Thyroid gland (tissue), 4 donors: ENCODE data around the gene SQSTM1. TPM values are rescaled to one million over a fixed set of nuclear protein-coding genes. Genes with fewer than 3 reads are reported as not detected.
"Not testable (repeated sequence)": the region's sequence is repeated elsewhere in the genome, so short reads cannot be mapped to it uniquely, and the experiment has no call there.

Experiments
- DNase-seq, 2 donors: peaks; one replicate each; pipeline ENCODE4 v3.0.0-alpha.2; 2019
- H3K27ac ChIP-seq, 3 donors: fragments of 200-600 bp; sonication (generic); 1 replicate in 2 of 3; 2 replicates in 1 of 3; pipeline ENCODE4 v1.5.1; 2016 to 2019; ENCODE audit warnings: mild to moderate bottlenecking in 1 of 3, moderate library complexity in 1 of 3
- H3K27me3 ChIP-seq: fragments of 200-600 bp; sonication (generic); one replicate; pipeline ENCODE4 v1.5.1; 2019
- H3K36me3 ChIP-seq, 2 donors: fragments of 200-600 bp; sonication (generic); one replicate each; pipeline ENCODE4 v1.5.1; 2016 to 2019
- H3K4me1 ChIP-seq, 2 donors: fragments of 200-600 bp; sonication (generic); one replicate each; pipeline ENCODE4 v1.5.1; 2017 to 2019
- H3K4me3 ChIP-seq, 3 donors: fragments of 200-600 bp; sonication (generic); replicated peaks in 1 of 3; 1 replicate in 2 of 3; 2 replicates in 1 of 3; pipeline ENCODE4 v1.5.1; 2016; ENCODE audit warnings: mild to moderate bottlenecking in 1 of 3
- H3K9me3 ChIP-seq: fragments of 200-600 bp; sonication (generic); one replicate; pipeline ENCODE4 v1.5.1; 2017
- POLR2A ChIP-seq, 2 donors: fragments of 450-650 bp; IDR thresholded peaks; one replicate each; pipeline ENCODE4 v1.6.1; 2017; ENCODE audit warnings: antibody characterized with exemption in 2 of 2, mild to moderate bottlenecking in 2 of 2, moderate library complexity in 1 of 2
- WGBS, 2 donors: methylation state at CpG; one replicate each; pipeline ENCODE4 v1.1.5; 2017; 5-methylcytosine and 5-hydroxymethylcytosine counted together
- intact Hi-C: fragments of 100-400 bp; cut with DNase I; formaldehyde crosslinking; loops from one replicate; pipeline ENCODE4 v1.15.1; 2023
- total RNA-seq, 4 donors: library from RNA; depleted of rRNA; stranded (reverse); fragments of >200 nt; gene quantifications; one replicate each; pipeline ENCODE4 v1.2.3, GENCODE V29; 2016
- TF ChIP-seq, protein P1 (sequence below), 6 experiments: fragments of 200-600 bp in 3 of 6; fragments of 450-650 bp in 3 of 6; sonication (generic) in 3 of 6; IDR thresholded peaks; one replicate each; pipeline ENCODE4 v1.5.1; 2016 to 2019; ENCODE audit warnings: antibody characterized with exemption in 6 of 6, mild to moderate bottlenecking in 2 of 6, inconsistent platforms in 1 of 6, moderate library complexity in 1 of 6

Gene SQSTM1
- total RNA-seq, 4 donors from 2014 or later = 649 to 1,146 (median 971) TPM

DNA sequence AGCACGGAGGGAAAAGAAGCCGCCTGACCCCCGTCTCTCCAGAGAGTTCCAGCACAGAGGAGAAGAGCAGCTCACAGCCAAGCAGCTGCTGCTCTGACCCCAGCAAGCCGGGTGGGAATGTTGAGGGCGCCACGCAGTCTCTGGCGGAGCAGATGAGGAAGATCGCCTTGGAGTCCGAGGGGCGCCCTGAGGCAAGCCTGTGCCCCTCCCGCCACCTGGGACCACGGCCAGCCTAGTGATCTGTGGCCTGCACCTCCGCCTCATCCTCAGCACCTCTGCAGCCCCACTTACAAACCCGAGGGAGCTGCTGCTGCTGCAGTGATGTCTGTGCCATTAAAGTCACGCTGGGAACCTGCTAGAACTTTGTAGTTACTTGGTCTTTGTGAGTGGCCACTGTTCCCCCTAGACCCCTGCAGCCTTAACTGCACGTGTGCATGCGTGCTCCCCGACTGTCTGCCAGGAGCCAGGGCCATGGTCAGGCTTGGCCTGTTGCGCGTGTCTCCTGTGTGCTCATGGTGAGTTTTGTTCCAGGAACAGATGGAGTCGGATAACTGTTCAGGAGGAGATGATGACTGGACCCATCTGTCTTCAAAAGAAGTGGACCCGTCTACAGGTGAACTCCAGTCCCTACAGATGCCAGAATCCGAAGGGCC is 12.5 kb downstream of the SQSTM1 start:
- peaks cover 9 to 17% of the 10 kb centered on the region in 2 donors for H3K4me1 ChIP-seq
- 80 to 82% methylated on average over 14 to 17 of the region's 23 CpGs for WGBS, 2 donors
- DNase-seq = no peak
- no peak overlapping the region for H3K4me3 ChIP-seq
- no peaks in the 10 kb centered on the region for H3K9me3 ChIP-seq
- no peaks in the 10 kb centered on the region for H3K27me3 ChIP-seq
- TF ChIP-seq, protein P1, sequence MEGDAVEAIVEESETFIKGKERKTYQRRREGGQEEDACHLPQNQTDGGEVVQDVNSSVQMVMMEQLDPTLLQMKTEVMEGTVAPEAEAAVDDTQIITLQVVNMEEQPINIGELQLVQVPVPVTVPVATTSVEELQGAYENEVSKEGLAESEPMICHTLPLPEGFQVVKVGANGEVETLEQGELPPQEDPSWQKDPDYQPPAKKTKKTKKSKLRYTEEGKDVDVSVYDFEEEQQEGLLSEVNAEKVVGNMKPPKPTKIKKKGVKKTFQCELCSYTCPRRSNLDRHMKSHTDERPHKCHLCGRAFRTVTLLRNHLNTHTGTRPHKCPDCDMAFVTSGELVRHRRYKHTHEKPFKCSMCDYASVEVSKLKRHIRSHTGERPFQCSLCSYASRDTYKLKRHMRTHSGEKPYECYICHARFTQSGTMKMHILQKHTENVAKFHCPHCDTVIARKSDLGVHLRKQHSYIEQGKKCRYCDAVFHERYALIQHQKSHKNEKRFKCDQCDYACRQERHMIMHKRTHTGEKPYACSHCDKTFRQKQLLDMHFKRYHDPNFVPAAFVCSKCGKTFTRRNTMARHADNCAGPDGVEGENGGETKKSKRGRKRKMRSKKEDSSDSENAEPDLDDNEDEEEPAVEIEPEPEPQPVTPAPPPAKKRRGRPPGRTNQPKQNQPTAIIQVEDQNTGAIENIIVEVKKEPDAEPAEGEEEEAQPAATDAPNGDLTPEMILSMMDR (IDR thresholded peaks at IDR 0.05) = no peak
- no peak for TF ChIP-seq POLR2A (IDR thresholded peaks at IDR 0.05)
- intact Hi-C loops = no loop called here
- H3K36me3 ChIP-seq = peaks cover 81 to 91% of the 10 kb centered on the region in 2 donors
- H3K27ac ChIP-seq = no peak overlapping the region

DNA sequence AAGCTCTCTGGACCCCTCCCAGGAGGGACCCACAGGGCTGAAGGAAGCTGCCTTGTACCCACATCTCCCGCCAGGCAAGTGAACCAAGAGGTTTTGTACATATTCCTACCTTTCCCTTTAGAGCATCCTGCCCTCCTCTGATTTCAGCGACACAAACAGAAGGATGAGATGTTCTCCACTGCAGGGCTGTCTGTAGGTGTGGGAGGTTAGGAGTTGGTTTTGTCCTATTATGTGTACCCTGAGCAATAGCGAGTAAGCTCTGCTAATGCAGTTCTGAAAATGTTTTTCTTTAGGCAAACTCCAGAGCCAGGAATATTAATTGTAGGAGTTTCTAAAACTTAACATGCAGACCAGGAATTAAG is 13.0 kb downstream of the SQSTM1 start:
- WGBS, 2 donors = 100% methylated on average over 3 of the region's 3 CpGs
- H3K4me1 ChIP-seq = peaks cover 6 to 12% of the 10 kb centered on the region in 2 donors
- no peak overlapping the region for H3K4me3 ChIP-seq
- peaks cover 81 to 90% of the 10 kb centered on the region in 2 donors for H3K36me3 ChIP-seq
- DNase-seq = no peak
- TF ChIP-seq, protein P1 (IDR thresholded peaks at IDR 0.05) = no peak
- TF ChIP-seq POLR2A (IDR thresholded peaks at IDR 0.05) = no peak
- intact Hi-C loops = no loop called here
- no peaks in the 10 kb centered on the region for H3K9me3 ChIP-seq
- H3K27ac ChIP-seq = no peak overlapping the region
- no peaks in the 10 kb centered on the region for H3K27me3 ChIP-seq

DNA sequence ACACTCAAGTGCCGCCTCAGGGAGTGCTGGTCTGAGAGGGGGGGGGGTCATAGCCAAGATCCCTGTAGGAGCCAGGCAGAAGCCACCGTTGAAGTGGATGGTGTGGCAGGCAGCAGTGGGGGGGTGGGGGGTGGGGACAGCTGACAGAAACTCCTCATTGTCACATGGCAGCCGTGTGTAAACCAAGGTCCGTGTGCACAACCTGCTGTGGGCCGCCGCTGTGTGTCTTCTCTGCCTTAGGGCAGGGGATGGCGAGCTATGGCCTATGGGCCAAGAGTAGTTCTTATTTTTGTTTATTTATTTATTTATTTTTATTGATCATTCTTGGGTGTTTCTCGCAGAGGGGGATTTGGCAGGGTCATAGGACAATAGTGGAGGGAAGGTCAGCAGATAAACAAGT is 13.4 kb downstream of the SQSTM1 start:
- Histone ChIP-seq H3K36me3 (peaks cover 76 to 86% of the 10 kb centered on the region in 2 donors), H3K4me1 (peaks cover 2 to 7% of the 10 kb centered on the region in 2 donors)

DNA sequence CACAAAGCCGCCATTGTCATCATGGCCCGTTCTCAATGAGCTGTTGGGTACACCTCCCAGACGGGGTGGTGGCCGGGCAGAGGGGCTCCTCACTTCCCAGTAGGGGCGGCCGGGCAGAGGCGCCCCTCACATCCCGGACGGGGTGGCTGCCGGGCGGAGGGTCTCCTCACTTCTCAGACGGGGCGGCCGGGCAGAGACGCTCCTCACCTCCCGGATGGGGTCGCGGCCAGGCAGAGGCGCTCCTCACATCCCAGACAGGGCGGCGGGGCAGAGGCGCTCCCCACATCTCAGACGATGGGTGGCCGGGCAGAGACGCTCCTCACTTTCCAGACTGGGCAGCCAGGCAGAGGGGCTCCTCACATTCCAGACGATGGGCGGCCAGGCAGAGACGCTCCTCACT is 14.2 kb downstream of the SQSTM1 start:
- 100% methylated on average over 1 of the region's 28 CpGs for WGBS, 2 donors
- H3K27me3 ChIP-seq, intact Hi-C loops: not testable (repeated sequence)

More for the DNA sequence above, 13.4 kb downstream of the SQSTM1 start:
- TF ChIP-seq, protein P1 (IDR thresholded peaks at IDR 0.05) = no peak
- no peak for TF ChIP-seq POLR2A (IDR thresholded peaks at IDR 0.05)
- Histone ChIP-seq H3K4me3 (no peak overlapping the region), H3K27me3 (no peaks in the 10 kb centered on the region), H3K27ac (no peak overlapping the region), H3K9me3 (no peaks in the 10 kb centered on the region)
- intact Hi-C loops = no loop called here
- DNase-seq = no peak
- WGBS, 2 donors = 75 to 82% methylated on average over 7 to 8 of the region's 8 CpGs

DNA sequence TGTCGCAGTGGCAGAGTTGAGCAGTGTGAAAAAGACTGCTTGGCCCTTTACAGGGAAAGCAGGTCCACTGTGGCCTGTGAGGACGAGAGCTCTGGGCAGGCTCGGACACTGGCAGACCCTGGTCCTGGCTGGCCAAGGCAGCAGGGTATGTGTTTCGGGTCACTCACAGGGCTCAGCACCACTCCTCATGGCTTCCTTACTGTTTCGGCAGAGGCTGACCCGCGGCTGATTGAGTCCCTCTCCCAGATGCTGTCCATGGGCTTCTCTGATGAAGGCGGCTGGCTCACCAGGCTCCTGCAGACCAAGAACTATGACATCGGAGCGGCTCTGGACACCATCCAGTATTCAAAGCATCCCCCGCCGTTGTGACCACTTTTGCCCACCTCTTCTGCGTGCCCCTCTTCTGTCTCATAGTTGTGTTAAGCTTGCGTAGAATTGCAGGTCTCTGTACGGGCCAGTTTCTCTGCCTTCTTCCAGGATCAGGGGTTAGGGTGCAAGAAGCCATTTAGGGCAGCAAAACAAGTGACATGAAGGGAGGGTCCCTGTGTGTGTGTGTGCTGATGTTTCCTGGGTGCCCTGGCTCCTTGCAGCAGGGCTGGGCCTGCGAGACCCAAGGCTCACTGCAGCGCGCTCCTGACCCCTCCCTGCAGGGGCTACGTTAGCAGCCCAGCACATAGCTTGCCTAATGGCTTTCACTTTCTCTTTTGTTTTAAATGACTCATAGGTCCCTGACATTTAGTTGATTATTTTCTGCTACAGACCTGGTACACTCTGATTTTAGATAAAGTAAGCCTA is 15.7 kb downstream of the SQSTM1 start:
- TF ChIP-seq, protein P1 (IDR thresholded peaks at IDR 0.05) = no peak
- peak in 1 of 2 donors; percentile 10 for TF ChIP-seq POLR2A (IDR thresholded peaks at IDR 0.05)
- Histone ChIP-seq H3K36me3 (peaks cover 59 to 66% of the 10 kb centered on the region in 2 donors), H3K27me3 (no peaks in the 10 kb centered on the region), H3K9me3 (no peaks in the 10 kb centered on the region), H3K4me1 (no peaks in the 10 kb centered on the region), H3K27ac (peak overlapping the region in 1 of 3 donors; percentile 12), H3K4me3 (no peak overlapping the region)
- DNase-seq = no peak
- intact Hi-C loops = no loop called here
- whole genome bisulfite sequencing, 2 donors = 85 to 91% methylated on average over 13 to 19 of the region's 19 CpGs

More for the DNA sequence above, 14.2 kb downstream of the SQSTM1 start:
- H3K36me3 ChIP-seq = peaks cover 73 to 81% of the 10 kb centered on the region in 2 donors
- H3K4me3 ChIP-seq, H3K4me1 ChIP-seq, H3K9me3 ChIP-seq, H3K27ac ChIP-seq, DNase-seq: not testable (repeated sequence)
